A673 (cell line): ENCODE results near the gene DNAH8. TPM values are rescaled to one million over a fixed set of nuclear protein-coding genes. Genes with fewer than 3 reads are reported as not detected.

Experiments used
- BruUV-seq: library from RNA; stranded (reverse); fragments of 400-500 nt; replicated peaks from 2 replicates; lab custom pipeline; 2021; lab: Mats Ljungman, UMichigan
- CTCF ChIA-PET: fragments of 300-600 bp; sonication (Branson Sonifier 250); formaldehyde crosslinking; loops from one replicate; lab custom pipeline; 2022; ENCODE audit warnings: antibody characterized with exemption; lab: Charles Lee
- POLR2A ChIA-PET: fragments of 300-600 bp; sonication (Branson Sonifier 250); formaldehyde crosslinking; loops from one replicate; lab custom pipeline; 2022; ENCODE audit warnings: antibody characterized with exemption; ENCODE audit not compliant: low non-redundant PET; lab: Charles Lee
- DNase-seq: peaks from one replicate; pipeline ENCODE4 v3.0.0-alpha.2; 2015; ENCODE audit warnings: low spot score
- H3K27ac ChIP-seq: fragments of 200-600 bp; sonication (generic); 2 replicates; pipeline ENCODE4 v1.5.1; 2016; ENCODE audit warnings: mixed run types, low read depth, mild to moderate bottlenecking, mixed read lengths, antibody characterized with exemption, low read length; ENCODE audit not compliant: poor library complexity, severe bottlenecking
- H3K27me3 ChIP-seq: fragments of 200-600 bp; sonication (generic); replicated peaks from 2 replicates; pipeline ENCODE4 v1.6.1; 2017; ENCODE audit warnings: mixed run types, low read depth, mild to moderate bottlenecking, mixed read lengths, antibody characterized with exemption, low read length; ENCODE audit not compliant: insufficient read depth, poor library complexity
- H3K36me3 ChIP-seq: fragments of 200-600 bp; sonication (generic); 2 replicates; pipeline ENCODE4 v1.6.1; 2016; ENCODE audit warnings: mixed run types, mild to moderate bottlenecking, mixed read lengths, antibody characterized with exemption, low read length; ENCODE audit not compliant: insufficient read depth, poor library complexity, severe bottlenecking
- H3K4me1 ChIP-seq: fragments of 200-600 bp; sonication (generic); 2 replicates; pipeline ENCODE4 v1.6.1; 2017; ENCODE audit warnings: mixed run types, mild to moderate bottlenecking, mixed read lengths, antibody characterized with exemption, low read length; ENCODE audit not compliant: insufficient read depth, poor library complexity, severe bottlenecking
- H3K4me3 ChIP-seq: fragments of 200-600 bp; sonication (generic); 2 replicates; pipeline ENCODE4 v1.5.1; 2016; ENCODE audit warnings: low read depth, mixed run types, mild to moderate bottlenecking, mixed read lengths, low read length; ENCODE audit not compliant: poor library complexity, severe bottlenecking
- H3K9me3 ChIP-seq: fragments of 200-600 bp; sonication (generic); 2 replicates; pipeline ENCODE4 v1.6.1; 2016; ENCODE audit warnings: mixed run types, low read depth, mild to moderate bottlenecking, mixed read lengths, antibody characterized with exemption, low read length; ENCODE audit not compliant: poor library complexity, severe bottlenecking
- CTCF ChIP-seq: fragments of 300-800, 200-600 bp; sonication (generic); conservative IDR thresholded peaks from 2 replicates; pipeline ENCODE4 v1.5.1; 2017; ENCODE audit warnings: low read depth, mild to moderate bottlenecking, antibody characterized with exemption, low read length, moderate library complexity, mixed read lengths
- EZH2 ChIP-seq: fragments of 200-600 bp; sonication (generic); IDR thresholded peaks from 2 replicates; pipeline ENCODE4 v1.6.1; 2017; ENCODE audit warnings: borderline replicate concordance, low read depth, mild to moderate bottlenecking, mixed read lengths, antibody characterized with exemption, low read length; ENCODE audit not compliant: poor library complexity, severe bottlenecking
- intact Hi-C: fragments of 100-400 bp; cut with micrococcal nuclease; formaldehyde crosslinking; loops from one replicate; pipeline ENCODE4 v1.10.0; 2022; ENCODE audit not compliant: unreplicated experiment
- total RNA-seq: library from RNA; stranded (reverse); gene quantifications from 2 replicates; pipeline ENCODE4 v1.2.3, GENCODE V29; 2021

Gene DNAH8
- total RNA-seq, 1 experiment from 2014 or later, result not detected

- BruUV-seq, result no TSS peak
- Histone ChIP-seq H3K4me3 (no peak overlapping the region), H3K9me3 (no peaks in the 10 kb centered on the region), H3K27me3 (no peaks in the 10 kb centered on the region), H3K4me1 (no peaks in the 10 kb centered on the region), H3K27ac (no peak overlapping the region), H3K36me3 (no peaks in the 10 kb centered on the region)
- DNase-seq, result no peak
- no peak for TF ChIP-seq CTCF
- TF ChIP-seq EZH2, result no peak
- ChIA-PET POLR2A (no interaction called here), CTCF (no interaction called here)
- intact Hi-C loops, result no loop called here
Measured at GRCh38 chr6:39075807-39076622, 360.9 kb downstream of the DNAH8 start.

- intact Hi-C loops, result no loop called here
- ChIA-PET CTCF (interaction anchor here (0.5 kb wide), 1 partner anchor 595 kb away, joined by 3 read pairs; no protein-coding TSS in a partner anchor), POLR2A (no interaction called here)
- no peak overlapping the region for H3K4me3 ChIP-seq
- H3K27ac ChIP-seq, result no peak overlapping the region
- no peaks in the 10 kb centered on the region for H3K36me3 ChIP-seq
- TF ChIP-seq CTCF (no peak), EZH2 (no peak)
- H3K27me3 ChIP-seq, result no peaks in the 10 kb centered on the region
- H3K9me3 ChIP-seq, result no peaks in the 10 kb centered on the region
- no TSS peak for BruUV-seq
- DNase-seq, result no peak
- H3K4me1 ChIP-seq, result no peaks in the 10 kb centered on the region
Measured at GRCh38 chr6:39076623-39077535, 361.8 kb downstream of the DNAH8 start.

GRCh38 chr6:39077882-39078594, 362.9 kb downstream of the DNAH8 start:
- Histone ChIP-seq H3K36me3 (no peaks in the 10 kb centered on the region), H3K27ac (no peak overlapping the region), H3K27me3 (no peaks in the 10 kb centered on the region), H3K9me3 (no peaks in the 10 kb centered on the region), H3K4me3 (no peak overlapping the region), H3K4me1 (no peaks in the 10 kb centered on the region)
- intact Hi-C loops, result no loop called here
- ChIA-PET CTCF (no interaction called here), POLR2A (no interaction called here)
- TF ChIP-seq CTCF, result no peak
- no peak for DNase-seq
- no TSS peak for BruUV-seq
